Mesothelial cell of epicardium (in vitro differentiated cells): Measurements from ENCODE around the gene VAMP4. TPM values are rescaled to one million over a fixed set of nuclear protein-coding genes. Genes with fewer than 3 reads are reported as not detected.

Experiments
- DNase-seq, 2 experiments: peaks; one replicate each; pipeline ENCODE4 v3.0.0; 2021; ENCODE audit warnings: low spot score in 2 of 2; ENCODE audit not compliant: unreplicated experiment in 2 of 2
- H3K27ac Mint-ChIP-seq: 2 replicates; pipeline ENCODE4 v1.8.0; 2021; ENCODE audit warnings: mixed read lengths
- H3K27me3 Mint-ChIP-seq: 2 replicates; pipeline ENCODE4 v1.8.0; 2021; ENCODE audit warnings: low read depth, mixed read lengths
- H3K36me3 Mint-ChIP-seq: 2 replicates; pipeline ENCODE4 v1.8.0; 2021; ENCODE audit warnings: mixed read lengths
- H3K4me1 Mint-ChIP-seq: 2 replicates; pipeline ENCODE4 v1.8.0; 2021; ENCODE audit warnings: mixed read lengths
- H3K4me3 Mint-ChIP-seq: 2 replicates; pipeline ENCODE4 v1.8.0; 2021; ENCODE audit warnings: mild to moderate bottlenecking, moderate library complexity, mixed read lengths
- H3K9me3 Mint-ChIP-seq: 2 replicates; pipeline ENCODE4 v1.8.0; 2021; ENCODE audit warnings: mixed read lengths
- CTCF ChIP-seq: fragments of 200-600 bp; sonication (generic); IDR thresholded peaks from one replicate; pipeline ENCODE4 v1.5.0; 2021; ENCODE audit warnings: antibody characterized with exemption; ENCODE audit not compliant: unreplicated experiment
- total RNA-seq: library from RNA; stranded (reverse); gene quantifications from 3 replicates; pipeline ENCODE4 v1.2.1, GENCODE V29; 2021

The VAMP4 gene
- total RNA-seq, 1 donor from 2014 or later = 8.1 TPM

- peaks cover 50% of the 10 kb centered on the region for H3K4me1 Mint-ChIP-seq
- H3K36me3 Mint-ChIP-seq = no peaks in the 10 kb centered on the region
- peak overlapping the region; percentile 96 for H3K27ac Mint-ChIP-seq
- H3K9me3 Mint-ChIP-seq = no peaks in the 10 kb centered on the region
- no peak for TF ChIP-seq CTCF
- DNase-seq = no peak
- no peaks in the 10 kb centered on the region for H3K27me3 Mint-ChIP-seq
- H3K4me3 Mint-ChIP-seq = no peak overlapping the region
Observed at GRCh38 chr1:171653796-171654195, 88.1 kb downstream of the VAMP4 start.

GRCh38 chr1:171652234-171652822 lies 89.5 kb downstream of the VAMP4 start, which contains the start of gene MYOC:
Gene MYOC, minus strand, starts transcription at chr1:171652688. Its CDS starts 77 bp downstream, at chr1:171652611.
- Mint-ChIP-seq H3K4me1 (peaks cover 44% of the 10 kb centered on the region), H3K27me3 (no peaks in the 10 kb centered on the region), H3K27ac (peak within 1 kb of the TSS; percentile 89), H3K4me3 (no peak within 1 kb of the TSS), H3K9me3 (no peaks in the 10 kb centered on the region), H3K36me3 (no peaks in the 10 kb centered on the region)
- TF ChIP-seq CTCF = no peak
- DNase-seq = no peak

Other genes starting within 250 kb of the VAMP4 start
- 0.11 TPM in 1 of 3 replicates, not detected in the others for gene MYOCOS, start 119.8 kb downstream of the VAMP4 start, total RNA-seq
- 0.13 to 0.34 TPM (median 0.29 TPM) in 3 replicates for gene MYOC, start 89.4 kb downstream of the VAMP4 start, total RNA-seq
- gene METTL13, start 39.6 kb upstream of the VAMP4 start, total RNA-seq = 27.4 to 32.5 TPM (median 30.2 TPM) in 3 replicates
- 4.7 to 5.0 TPM (median 4.9 TPM) in 3 replicates for gene DNM3, start 99.4 kb upstream of the VAMP4 start, total RNA-seq